DND-41 (cell line): ENCODE data around the gene CYTH4.

Experiments
- CTCF ChIP-seq: IDR thresholded peaks from 2 replicates; pipeline ENCODE4 v1.5.1; 2012; ENCODE audit warnings: borderline replicate concordance, low read length, moderate library complexity, mild to moderate bottlenecking; ENCODE audit not compliant: poor library complexity, severe bottlenecking; ENCODE audit errors: extremely low read depth
- EZH2 ChIP-seq: IDR thresholded peaks from 3 replicates; pipeline ENCODE4 v1.6.1; 2012; ENCODE audit warnings: borderline replicate concordance, low read depth, mild to moderate bottlenecking, moderate library complexity, low read length, inconsistent platforms; ENCODE audit not compliant: severe bottlenecking

DNA sequence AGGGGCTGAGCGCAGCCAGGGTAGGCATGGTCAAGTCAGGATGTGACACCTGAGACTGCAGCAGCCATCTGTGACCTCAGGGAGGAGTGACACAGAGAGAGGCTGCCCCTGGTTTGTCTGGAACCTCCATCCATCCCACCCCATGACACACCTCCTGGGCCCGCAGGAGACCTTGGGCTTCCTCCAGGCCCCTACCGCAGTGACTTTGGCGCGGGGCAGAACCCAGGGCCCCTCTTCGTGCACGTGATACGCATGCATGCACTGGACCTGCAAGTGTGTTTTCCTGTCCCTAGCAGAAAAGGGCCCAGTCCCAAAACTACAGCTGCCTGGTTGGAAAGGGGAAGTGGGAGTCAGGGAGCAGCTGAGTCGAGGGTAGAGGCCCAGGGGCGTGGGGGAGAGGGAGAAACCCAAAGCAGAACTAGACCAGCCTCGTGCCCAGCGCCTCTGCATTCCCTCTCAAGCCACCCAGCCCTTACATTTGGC, 7.9 kb upstream of the CYTH4 start:
- no peak for TF ChIP-seq EZH2
- TF ChIP-seq CTCF: no peak
